ENCODE measurements around the gene FZR1.
"Not testable (repeated sequence)": the region's sequence is repeated elsewhere in the genome, so short reads cannot be mapped to it uniquely, and the experiment has no call there.

FZR1 gene

DNA sequence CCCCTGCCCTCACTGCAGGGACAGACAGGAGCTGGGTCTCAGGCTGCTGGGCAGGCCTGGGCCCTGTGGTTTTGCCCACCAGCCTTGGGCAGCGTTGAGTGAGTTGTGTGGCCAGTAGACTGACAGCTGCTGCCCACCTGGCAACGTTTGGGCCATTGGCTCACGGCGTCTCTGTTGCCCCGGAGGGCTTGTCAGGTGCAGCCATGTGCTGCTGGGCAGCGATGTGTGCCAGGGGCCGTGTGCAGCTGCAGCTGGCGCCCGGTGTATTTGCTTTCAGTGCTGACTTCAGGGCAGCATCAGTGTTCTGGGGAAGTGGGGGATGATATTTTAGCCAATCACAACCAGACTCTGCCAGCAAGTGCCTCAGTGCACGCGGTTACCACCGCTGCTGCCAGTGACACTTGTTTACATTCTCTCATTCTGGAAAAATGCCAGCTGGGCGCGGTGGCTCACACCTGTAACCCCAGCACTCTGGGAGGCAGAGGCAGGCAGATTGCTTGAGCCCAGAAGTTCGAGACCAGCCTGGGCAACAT, 10.6 kb downstream of the FZR1 start:
- DNase-seq, result peak; percentile 45

- DNase-seq, result no peak
These were observed 11.5 kb downstream of the FZR1 start for GRCh38 chr19:3517638-3518037.

- DNase-seq, result no peak
These were observed 12.1 kb downstream of the FZR1 start for GRCh38 chr19:3518255-3518654.

- DNase-seq, result no peak
These were observed 12.5 kb downstream of the FZR1 start for GRCh38 chr19:3518659-3519058.

GRCh38 chr19:3519126-3519525, 13.0 kb downstream of the FZR1 start:
- no peak for DNase-seq

DNA sequence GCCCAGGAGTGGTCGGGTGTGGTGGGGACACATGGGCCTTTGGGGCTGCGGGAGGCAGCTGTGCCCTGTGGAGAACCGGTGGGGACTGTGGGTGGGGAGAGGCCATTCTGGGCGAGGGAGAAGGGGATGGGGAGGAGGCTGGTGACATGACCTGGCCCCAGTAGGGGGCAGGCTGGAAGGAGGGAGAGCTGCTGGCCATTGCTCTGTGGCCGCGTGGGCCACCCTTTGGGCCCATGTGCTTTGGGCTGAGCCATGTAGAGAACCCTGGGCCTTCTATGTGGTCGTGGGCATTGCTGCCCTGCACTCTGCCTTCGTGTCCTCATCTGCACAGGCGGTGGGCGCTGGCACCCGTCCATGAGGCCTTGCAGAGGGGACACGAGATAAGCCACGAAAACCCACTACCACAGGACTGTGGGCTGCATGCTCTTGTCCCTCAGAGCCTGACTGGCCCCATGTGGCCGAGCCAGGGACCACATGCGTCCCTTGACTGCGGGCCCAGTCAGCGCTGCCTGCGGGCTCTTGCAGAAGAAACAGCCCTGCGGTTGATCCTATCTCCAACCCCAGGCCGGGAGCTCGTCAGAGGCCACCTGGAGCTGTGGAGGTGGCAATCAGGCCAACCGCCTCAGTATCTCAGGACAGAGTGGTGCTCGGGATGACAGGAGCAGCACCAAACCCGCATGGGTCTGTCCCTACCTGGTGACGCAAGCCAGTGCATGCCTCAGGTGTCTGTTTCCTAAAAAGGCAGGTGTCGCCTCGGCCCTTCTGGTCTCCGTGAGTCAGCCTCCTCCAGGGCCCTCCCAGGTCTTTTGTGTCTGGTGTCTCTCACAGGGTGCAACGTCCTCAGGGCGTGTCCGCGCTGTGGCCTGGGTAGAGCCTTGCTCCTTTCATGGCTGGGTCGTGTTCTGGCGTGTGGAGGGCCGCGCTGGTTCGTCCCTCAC, 14.3 kb downstream of the FZR1 start:
- DNase-seq, result no peak

DNA sequence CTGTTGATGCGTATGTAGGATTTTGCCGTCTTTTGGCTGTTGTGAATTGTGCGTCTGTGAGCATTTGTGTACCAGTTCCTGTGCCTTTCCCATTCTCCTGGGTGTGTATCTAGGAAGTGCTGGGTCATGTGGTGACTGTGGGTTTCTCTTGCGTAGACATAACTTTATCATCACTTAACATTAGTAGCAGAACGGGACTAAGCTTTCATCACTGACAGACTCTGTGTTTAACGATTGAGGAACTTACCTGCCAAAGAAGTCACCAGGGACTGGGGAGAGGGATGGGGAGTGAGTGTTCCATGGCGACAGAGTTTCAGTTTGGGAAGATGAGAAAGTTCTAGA, 15.0 kb downstream of the FZR1 start:
- no peak for DNase-seq

- DNase-seq, result no peak
These were observed 16.6 kb downstream of the FZR1 start for GRCh38 chr19:3522421-3523360.

- DNase-seq, result no peak
These were observed 17.4 kb downstream of the FZR1 start for GRCh38 chr19:3523361-3524077.

DNA sequence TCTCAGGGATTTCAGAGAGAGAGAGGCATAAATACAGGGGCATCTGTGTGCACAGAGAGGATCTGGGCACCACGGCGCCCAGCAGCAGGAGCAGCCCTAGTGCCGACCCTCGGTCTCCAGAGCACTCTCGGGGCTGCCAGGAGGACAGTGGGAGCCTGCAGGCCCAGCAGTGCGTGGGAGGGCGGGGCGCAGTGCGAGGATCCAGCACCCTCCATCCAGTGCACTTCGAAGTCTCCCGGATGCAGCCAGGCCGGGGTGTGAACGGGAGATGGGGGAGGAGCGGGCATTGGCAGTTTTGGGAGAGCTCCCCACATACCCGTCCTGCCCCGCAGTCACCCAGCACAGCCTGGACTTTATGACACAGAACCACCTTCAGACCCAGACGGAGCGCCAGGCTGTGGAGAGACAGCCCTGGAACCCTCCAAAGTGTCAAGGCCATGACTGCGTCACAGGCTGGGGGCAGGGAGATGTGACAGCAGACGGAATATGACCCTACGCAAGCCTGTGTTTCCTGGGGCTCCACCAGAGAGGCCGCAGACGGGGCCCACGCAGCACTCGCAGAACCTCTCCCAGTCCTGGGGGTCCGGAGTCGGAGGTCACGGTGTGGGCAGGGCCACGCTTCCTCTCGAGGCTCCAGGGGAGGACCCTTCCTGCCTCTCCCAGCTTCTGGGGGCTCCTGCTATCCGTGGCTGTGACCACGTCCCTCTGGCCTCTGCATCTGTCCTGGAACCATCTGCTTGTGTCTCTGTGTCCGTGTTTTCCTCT, 18.1 kb downstream of the FZR1 start:
- no peak for DNase-seq

DNA sequence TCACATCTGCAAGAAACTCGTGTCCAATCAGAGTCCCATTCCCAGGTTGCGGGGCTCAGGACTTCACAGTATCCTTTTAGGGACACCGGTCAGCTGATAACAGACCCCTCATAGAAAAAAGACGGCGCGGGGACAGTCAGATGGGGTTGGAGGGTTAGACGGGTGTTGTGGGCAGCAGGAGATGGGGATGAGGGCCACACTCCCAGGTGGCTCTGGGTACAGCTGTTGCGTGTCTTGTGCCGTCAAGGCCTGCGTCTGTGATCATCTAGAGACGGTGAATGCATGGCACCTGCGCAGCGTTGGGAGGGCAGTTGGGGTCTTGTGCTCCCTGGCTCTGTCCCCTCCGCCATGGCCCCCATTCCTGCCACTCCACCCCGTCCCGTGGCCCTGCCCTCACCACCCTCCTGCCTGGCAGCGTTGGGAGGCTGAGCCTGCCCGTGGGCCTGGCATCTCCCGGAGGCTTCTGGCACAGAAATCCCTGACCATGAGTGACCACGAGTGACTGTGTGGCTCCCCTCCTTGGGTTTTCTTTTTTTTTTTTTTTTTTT, 18.9 kb downstream of the FZR1 start:
- DNase-seq, result no peak

DNA sequence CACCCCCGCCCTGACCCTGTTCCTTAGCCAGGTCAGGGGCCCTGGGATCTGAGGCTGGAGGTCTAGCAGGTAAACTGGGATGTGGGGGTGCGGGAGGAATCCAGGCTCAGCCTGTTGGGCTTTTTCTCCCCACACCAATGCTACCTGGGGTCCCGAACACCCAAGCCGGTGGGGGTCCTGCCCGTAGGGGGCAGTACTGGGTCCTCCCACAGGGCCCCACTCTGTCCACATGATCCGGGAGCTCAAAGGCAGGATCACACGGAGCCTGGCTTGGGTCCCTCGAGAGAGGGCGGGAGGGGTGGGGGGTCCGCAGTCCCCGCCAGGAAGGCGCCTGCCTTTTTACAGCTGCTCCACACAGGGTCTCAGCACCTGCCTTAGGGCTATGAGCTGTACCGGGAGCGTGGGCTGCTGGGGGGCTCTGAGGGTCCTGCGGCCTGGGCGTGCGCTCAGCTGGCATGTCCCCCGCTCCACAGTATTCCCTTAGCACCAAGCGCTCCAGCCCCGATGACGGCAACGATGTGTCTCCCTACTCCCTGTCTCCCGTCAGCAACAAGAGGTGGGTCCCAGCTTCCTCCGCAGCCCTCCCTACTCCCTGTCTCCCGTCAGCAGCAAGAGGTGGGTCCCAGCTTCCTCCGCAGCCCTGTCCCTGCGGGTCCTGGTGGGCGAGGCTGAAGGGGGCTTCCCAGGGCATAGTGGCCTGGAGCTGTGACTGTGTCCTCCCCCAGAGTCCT, 20.6 kb downstream of the FZR1 start:
- no peak for DNase-seq

DNA sequence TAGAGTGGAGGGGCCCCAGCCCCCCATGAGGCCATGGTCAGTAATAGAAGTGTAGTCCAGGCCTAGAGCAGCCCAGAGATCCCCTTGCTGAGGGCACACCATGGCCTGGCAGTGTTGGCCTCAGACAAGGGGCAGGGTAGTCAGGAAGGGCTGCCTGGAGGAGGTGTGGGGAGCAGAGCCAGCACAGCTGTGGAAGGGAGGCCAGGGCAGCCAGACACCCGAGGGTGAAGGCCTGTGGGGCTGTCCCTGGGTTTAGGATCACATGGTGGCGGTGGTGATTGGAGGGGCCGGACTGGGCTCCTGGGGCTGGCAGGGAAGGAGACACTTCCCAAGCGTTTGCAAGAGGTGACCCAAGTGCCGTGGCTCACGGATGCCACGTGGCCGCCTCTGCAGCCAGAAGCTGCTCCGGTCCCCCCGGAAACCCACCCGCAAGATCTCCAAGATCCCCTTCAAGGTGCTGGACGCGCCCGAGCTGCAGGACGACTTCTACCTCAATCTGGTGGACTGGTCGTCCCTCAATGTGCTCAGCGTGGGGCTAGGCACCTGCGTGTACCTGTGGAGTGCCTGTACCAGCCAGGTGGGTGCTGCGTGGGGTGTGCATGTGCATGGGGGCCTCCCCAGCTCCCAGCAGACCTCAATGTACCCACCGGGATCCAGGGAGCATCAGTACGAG, 21.3 kb downstream of the FZR1 start:
- DNase-seq, result no peak

DNA sequence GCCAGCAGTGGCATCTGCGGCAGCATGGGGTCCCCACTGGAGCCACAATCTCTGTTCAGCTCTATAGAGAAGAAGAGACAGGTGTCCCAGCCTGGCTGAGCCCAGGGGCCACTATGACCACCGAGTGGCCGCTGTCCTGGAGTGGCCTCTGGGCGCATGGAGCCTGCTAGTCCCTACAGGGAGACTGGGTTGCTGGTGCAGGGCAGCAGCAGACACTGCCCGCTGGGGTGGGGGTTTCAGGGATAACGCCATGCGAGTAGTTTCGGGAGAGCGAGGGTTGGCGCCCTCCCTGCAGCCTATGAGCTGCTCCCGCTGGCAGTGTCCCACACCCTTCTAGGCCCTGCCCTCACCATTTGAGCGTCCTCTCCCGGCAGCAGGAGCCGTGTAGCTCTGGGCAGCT, 22.0 kb downstream of the FZR1 start:
- DNase-seq, result no peak

DNA sequence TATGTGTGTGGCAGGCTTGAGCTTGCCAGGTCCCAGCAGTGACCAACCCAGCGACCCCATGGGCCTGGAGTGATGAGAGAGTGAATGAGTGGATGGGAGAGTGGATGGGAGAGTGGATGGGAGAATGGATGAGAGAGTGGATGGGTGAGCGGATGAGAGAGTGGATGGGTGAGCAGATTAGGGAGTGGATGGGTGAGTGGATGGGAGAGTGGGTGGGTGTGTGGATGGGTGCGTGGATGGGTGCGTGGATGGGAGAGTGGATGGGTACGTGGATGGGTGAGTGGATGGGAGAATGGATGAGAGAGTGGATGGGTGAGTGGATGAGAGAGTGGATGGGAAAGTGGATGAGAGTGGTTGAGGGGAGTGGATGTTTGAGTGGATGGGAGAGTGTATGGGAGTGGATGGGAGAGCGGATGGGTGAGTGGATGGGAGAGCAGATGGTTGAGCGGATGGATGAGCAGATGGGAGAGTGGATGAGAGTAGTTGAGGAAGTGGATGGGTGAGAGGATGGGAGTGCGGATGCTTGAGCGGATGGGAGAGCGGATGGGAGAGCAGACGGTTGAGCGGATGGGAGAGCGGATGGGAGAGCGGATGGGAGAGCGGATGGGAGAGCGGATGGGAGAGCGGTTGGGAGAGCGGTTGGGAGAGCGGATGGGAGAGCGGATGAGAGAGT, 22.6 kb downstream of the FZR1 start:
- no peak for DNase-seq

DNA sequence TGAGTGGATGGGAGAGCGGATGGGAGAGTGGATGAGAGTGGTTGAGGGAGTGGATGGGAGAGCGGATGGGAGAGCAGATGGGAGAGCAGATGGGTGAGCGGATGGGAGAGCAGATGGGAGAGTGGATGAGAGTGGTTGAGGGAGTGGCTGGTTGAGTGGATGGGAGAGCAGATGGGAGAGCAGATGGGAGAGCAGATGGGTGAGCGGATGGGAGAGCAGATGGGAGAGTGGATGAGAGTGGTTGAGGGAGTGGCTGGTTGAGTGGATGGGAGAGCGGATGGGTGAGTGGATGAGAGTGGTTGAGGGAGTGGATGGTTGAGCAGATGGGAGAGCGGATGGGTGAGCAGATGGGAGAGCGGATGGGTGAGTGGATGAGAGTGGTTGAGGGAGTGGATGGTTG, 23.2 kb downstream of the FZR1 start:
- DNase-seq, result not testable (repeated sequence)

GRCh38 chr19:3530389-3530788, 24.3 kb downstream of the FZR1 start:
- DNase-seq, result no peak

GRCh38 chr19:3531716-3532115, 25.6 kb downstream of the FZR1 start:
- no peak for DNase-seq

GRCh38 chr19:3532154-3532786, 26.2 kb downstream of the FZR1 start:
- no peak for DNase-seq
